HL-60 (cell line): Measurements from ENCODE around the gene CTSD.

Experiments
- GABPA ChIP-seq: IDR thresholded peaks from 2 replicates; pipeline ENCODE4 v1.6.1; 2012; ENCODE audit warnings: low read depth
- TF ChIP-seq, protein P1 (sequence below): IDR thresholded peaks from one replicate; pipeline ENCODE4 v1.5.1; 2011; ENCODE audit warnings: low read length, control low read depth, inconsistent platforms; ENCODE audit not compliant: insufficient read depth

- TF ChIP-seq, protein P1, sequence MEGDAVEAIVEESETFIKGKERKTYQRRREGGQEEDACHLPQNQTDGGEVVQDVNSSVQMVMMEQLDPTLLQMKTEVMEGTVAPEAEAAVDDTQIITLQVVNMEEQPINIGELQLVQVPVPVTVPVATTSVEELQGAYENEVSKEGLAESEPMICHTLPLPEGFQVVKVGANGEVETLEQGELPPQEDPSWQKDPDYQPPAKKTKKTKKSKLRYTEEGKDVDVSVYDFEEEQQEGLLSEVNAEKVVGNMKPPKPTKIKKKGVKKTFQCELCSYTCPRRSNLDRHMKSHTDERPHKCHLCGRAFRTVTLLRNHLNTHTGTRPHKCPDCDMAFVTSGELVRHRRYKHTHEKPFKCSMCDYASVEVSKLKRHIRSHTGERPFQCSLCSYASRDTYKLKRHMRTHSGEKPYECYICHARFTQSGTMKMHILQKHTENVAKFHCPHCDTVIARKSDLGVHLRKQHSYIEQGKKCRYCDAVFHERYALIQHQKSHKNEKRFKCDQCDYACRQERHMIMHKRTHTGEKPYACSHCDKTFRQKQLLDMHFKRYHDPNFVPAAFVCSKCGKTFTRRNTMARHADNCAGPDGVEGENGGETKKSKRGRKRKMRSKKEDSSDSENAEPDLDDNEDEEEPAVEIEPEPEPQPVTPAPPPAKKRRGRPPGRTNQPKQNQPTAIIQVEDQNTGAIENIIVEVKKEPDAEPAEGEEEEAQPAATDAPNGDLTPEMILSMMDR, result no peak
- no peak for TF ChIP-seq GABPA
Measured at GRCh38 chr11:1733716-1734640, 29.7 kb downstream of the CTSD start.
